ENCODE results near the gene IRF2BP2. TPM values are rescaled to one million over a fixed set of nuclear protein-coding genes. Genes with fewer than 3 reads are reported as not detected.

Gene IRF2BP2
- total RNA-seq, 2 experiments from 2014 or later = 117 to 125 TPM

GRCh38 chr1:234616644-234617043 lies 6.7 kb upstream of the IRF2BP2 start:
- no peak for DNase-seq
- no peaks in the 10 kb centered on the region for H3K9me3 Mint-ChIP-seq
- no peaks in the 10 kb centered on the region for H3K27me3 Mint-ChIP-seq
- H3K4me3 Mint-ChIP-seq = no peak overlapping the region
- ChIA-PET CTCF (interaction anchor here (1.0 to 1.5 kb wide), 2 partner anchors 105 to 117 kb away, joined by 3 to 4 read pairs; no protein-coding TSS in a partner anchor), POLR2A (interaction anchor here (1.6 kb wide), 1 partner anchor 107 kb away, joined by 7 read pairs; no protein-coding TSS in a partner anchor)
- H3K36me3 Mint-ChIP-seq (ENCODE audit: low read depth) = no peaks in the 10 kb centered on the region
- H3K27ac Mint-ChIP-seq = no peak overlapping the region
- H3K4me1 Mint-ChIP-seq = peaks cover 30% of the 10 kb centered on the region

- no peaks in the 10 kb centered on the region for H3K9me3 Mint-ChIP-seq
- CTCF ChIA-PET = interaction anchor here (3.8 kb wide), 1 partner anchor 469 kb away, joined by 24 read pairs; no protein-coding TSS in a partner anchor
- no peaks in the 10 kb centered on the region for H3K27me3 Mint-ChIP-seq
- no peak for DNase-seq
- H3K4me1 Mint-ChIP-seq = peaks cover 35% of the 10 kb centered on the region
- peak overlapping the region; percentile 31 for H3K27ac Mint-ChIP-seq
- POLR2A ChIA-PET = interaction anchor here (1.6 to 7.0 kb wide), 7 partner anchors 8 to 463 kb away, joined by 4 to 180 read pairs (median 31); no protein-coding TSS in a partner anchor
- H3K4me3 Mint-ChIP-seq = no peak overlapping the region
- peaks cover 3% of the 10 kb centered on the region for H3K36me3 Mint-ChIP-seq (ENCODE audit: low read depth)
Observed at GRCh38 chr1:234614081-234614489, 4.1 kb upstream of the IRF2BP2 start.

GRCh38 chr1:234613128-234613875 lies 3.3 kb upstream of the IRF2BP2 start:
- Mint-ChIP-seq H3K4me1 (peaks cover 35% of the 10 kb centered on the region), H3K36me3 (ENCODE audit: low read depth) (peaks cover 4% of the 10 kb centered on the region), H3K27me3 (no peaks in the 10 kb centered on the region), H3K9me3 (no peaks in the 10 kb centered on the region), H3K27ac (peak overlapping the region; percentile 100), H3K4me3 (peak overlapping the region; percentile 82)
- POLR2A ChIA-PET = interaction anchor here (0.9 to 7.0 kb wide), 17 partner anchors 9 to 715 kb away, joined by 3 to 180 read pairs (median 12); partner anchors contain the start of genes ARID4B and GGPS1
- DNase-seq = no peak
- CTCF ChIA-PET = interaction anchor here (0.6 to 4.6 kb wide), 9 partner anchors 13 to 470 kb away, joined by 3 to 29 read pairs (median 4); no protein-coding TSS in a partner anchor

GRCh38 chr1:234612352-234613127 lies 2.6 kb upstream of the IRF2BP2 start:
- POLR2A ChIA-PET = interaction anchor here (0.9 to 7.0 kb wide), 30 partner anchors 8 to 716 kb away, joined by 3 to 180 read pairs (median 6); partner anchors contain the start of genes ARID4B, GGPS1 and RBM34
- Mint-ChIP-seq H3K27me3 (no peaks in the 10 kb centered on the region), H3K4me1 (peaks cover 34% of the 10 kb centered on the region), H3K4me3 (peak overlapping the region; percentile 82), H3K9me3 (no peaks in the 10 kb centered on the region), H3K36me3 (ENCODE audit: low read depth) (peaks cover 12% of the 10 kb centered on the region), H3K27ac (peak overlapping the region; percentile 100)
- peak; percentile 66 for DNase-seq
- CTCF ChIA-PET = interaction anchor here (1.0 to 4.6 kb wide), 11 partner anchors 12 to 481 kb away, joined by 3 to 29 read pairs (median 5); no protein-coding TSS in a partner anchor

GRCh38 chr1:234611847-234612351 lies 1.9 kb upstream of the IRF2BP2 start:
- ChIA-PET CTCF (interaction anchor here (0.7 to 4.6 kb wide), 20 partner anchors 10 to 481 kb away, joined by 3 to 29 read pairs (median 4); no protein-coding TSS in a partner anchor), POLR2A (interaction anchor here (0.6 to 7.0 kb wide), 41 partner anchors 8 to 716 kb away, joined by 3 to 180 read pairs (median 6); partner anchors contain the start of genes ARID4B, GGPS1, RBM34 and TARBP1)
- peaks cover 34% of the 10 kb centered on the region for H3K4me1 Mint-ChIP-seq
- no peaks in the 10 kb centered on the region for H3K9me3 Mint-ChIP-seq
- peak overlapping the region; percentile 82 for H3K4me3 Mint-ChIP-seq
- peak; percentile 34 for DNase-seq
- H3K27me3 Mint-ChIP-seq = no peaks in the 10 kb centered on the region
- peaks cover 18% of the 10 kb centered on the region for H3K36me3 Mint-ChIP-seq (ENCODE audit: low read depth)
- peak overlapping the region; percentile 100 for H3K27ac Mint-ChIP-seq

GRCh38 chr1:234611225-234611846 lies 1.4 kb upstream of the IRF2BP2 start:
- H3K4me3 Mint-ChIP-seq = peak overlapping the region; percentile 82
- H3K27me3 Mint-ChIP-seq = no peaks in the 10 kb centered on the region
- H3K36me3 Mint-ChIP-seq (ENCODE audit: low read depth) = peaks cover 24% of the 10 kb centered on the region
- peaks cover 38% of the 10 kb centered on the region for H3K4me1 Mint-ChIP-seq
- H3K9me3 Mint-ChIP-seq = no peaks in the 10 kb centered on the region
- peak overlapping the region; percentile 100 for H3K27ac Mint-ChIP-seq
- ChIA-PET POLR2A (interaction anchor here (0.6 to 7.0 kb wide), 41 partner anchors 7 to 717 kb away, joined by 3 to 180 read pairs (median 6); partner anchors contain the start of genes ARID4B, GGPS1, RBM34 and TARBP1), CTCF (interaction anchor here (0.7 to 4.6 kb wide), 15 partner anchors 9 to 482 kb away, joined by 3 to 29 read pairs (median 5); no protein-coding TSS in a partner anchor)
- DNase-seq = peak; percentile 77

GRCh38 chr1:234610666-234611224 lies 767 bp upstream of the IRF2BP2 start:
- CTCF ChIA-PET = interaction anchor here (0.7 to 4.6 kb wide), 12 partner anchors 9 to 482 kb away, joined by 3 to 29 read pairs (median 5); no protein-coding TSS in a partner anchor
- Mint-ChIP-seq H3K9me3 (no peaks in the 10 kb centered on the region), H3K36me3 (ENCODE audit: low read depth) (peaks cover 30% of the 10 kb centered on the region), H3K4me3 (peak overlapping the region; percentile 82), H3K4me1 (peaks cover 44% of the 10 kb centered on the region), H3K27ac (peak overlapping the region; percentile 95), H3K27me3 (no peaks in the 10 kb centered on the region)
- POLR2A ChIA-PET = interaction anchor here (0.8 to 7.0 kb wide), 33 partner anchors 11 to 894 kb away, joined by 3 to 180 read pairs (median 7); partner anchors contain the start of genes ARID4B, GGPS1 and TOMM20
- DNase-seq = peak; percentile 90

- POLR2A ChIA-PET = interaction anchor here (0.6 to 7.0 kb wide), 34 partner anchors 10 to 895 kb away, joined by 3 to 180 read pairs (median 6); partner anchors contain the start of genes TARBP1 and TOMM20
- H3K27me3 Mint-ChIP-seq = no peaks in the 10 kb centered on the region
- H3K36me3 Mint-ChIP-seq (ENCODE audit: low read depth) = peaks cover 41% of the 10 kb centered on the region
- no peak overlapping the region for H3K4me3 Mint-ChIP-seq
- DNase-seq = no peak
- H3K9me3 Mint-ChIP-seq = no peaks in the 10 kb centered on the region
- H3K27ac Mint-ChIP-seq = no peak overlapping the region
- CTCF ChIA-PET = interaction anchor here (0.7 to 4.6 kb wide), 5 partner anchors 9 to 474 kb away, joined by 3 to 29 read pairs (median 4); no protein-coding TSS in a partner anchor
- peaks cover 51% of the 10 kb centered on the region for H3K4me1 Mint-ChIP-seq
Observed at GRCh38 chr1:234609691-234610042, 311 bp downstream of the IRF2BP2 start.

- Mint-ChIP-seq H3K4me3 (peak overlapping the region; percentile 74), H3K27me3 (no peaks in the 10 kb centered on the region), H3K27ac (peak overlapping the region; percentile 85), H3K4me1 (peaks cover 54% of the 10 kb centered on the region), H3K9me3 (no peaks in the 10 kb centered on the region), H3K36me3 (ENCODE audit: low read depth) (peaks cover 43% of the 10 kb centered on the region)
- DNase-seq = peak; percentile 73
- CTCF ChIA-PET = interaction anchor here (0.7 to 4.6 kb wide), 4 partner anchors 8 to 474 kb away, joined by 3 to 29 read pairs (median 5); no protein-coding TSS in a partner anchor
- POLR2A ChIA-PET = interaction anchor here (0.6 to 7.0 kb wide), 32 partner anchors 9 to 896 kb away, joined by 3 to 180 read pairs (median 4); partner anchors contain the start of gene TARBP1
Observed at GRCh38 chr1:234608911-234609690, 877 bp downstream of the IRF2BP2 start.

GRCh38 chr1:234608025-234608910 lies 1.7 kb downstream of the IRF2BP2 start:
- Mint-ChIP-seq H3K27me3 (no peaks in the 10 kb centered on the region), H3K4me1 (peaks cover 53% of the 10 kb centered on the region), H3K4me3 (peak overlapping the region; percentile 82), H3K27ac (peak overlapping the region; percentile 94), H3K9me3 (no peaks in the 10 kb centered on the region), H3K36me3 (ENCODE audit: low read depth) (peaks cover 48% of the 10 kb centered on the region)
- ChIA-PET POLR2A (interaction anchor here (0.6 to 7.0 kb wide), 17 partner anchors 8 to 519 kb away, joined by 3 to 180 read pairs (median 7); partner anchors contain the start of gene TARBP1), CTCF (interaction anchor here (2.1 to 4.6 kb wide), 2 partner anchors 116 to 475 kb away, joined by 6 to 29 read pairs; no protein-coding TSS in a partner anchor)
- DNase-seq = peak; percentile 84
